ENCODE measurements around the gene TTLL6.
A peak's percentile ranks its signal among the peaks of the same experiment; 100 is the strongest.

TTLL6 gene

GRCh38 chr17:48737330-48738043 lies 79.5 kb downstream of the TTLL6 start:
- no peak for DNase-seq (ENCODE audit: low spot score)

DNA sequence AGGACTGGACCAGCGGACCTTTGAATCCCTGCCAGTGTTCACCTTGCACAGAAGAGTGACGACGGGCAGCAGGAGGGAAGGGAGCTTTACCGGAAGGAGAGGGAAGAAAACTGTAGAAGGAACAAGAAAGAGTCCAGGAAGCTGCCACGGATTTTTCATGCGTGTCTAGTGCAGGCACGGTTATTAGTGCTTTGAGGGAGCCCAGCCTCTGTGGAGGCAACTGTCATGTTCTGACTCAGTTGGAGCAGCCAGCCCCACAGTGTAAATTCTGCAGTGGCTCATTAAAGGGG lies 82.0 kb downstream of the TTLL6 start:
- no peak for DNase-seq (ENCODE audit: low spot score)

- no peak for DNase-seq (ENCODE audit: low spot score)
These were observed 82.5 kb downstream of the TTLL6 start for GRCh38 chr17:48734333-48735061.

DNA sequence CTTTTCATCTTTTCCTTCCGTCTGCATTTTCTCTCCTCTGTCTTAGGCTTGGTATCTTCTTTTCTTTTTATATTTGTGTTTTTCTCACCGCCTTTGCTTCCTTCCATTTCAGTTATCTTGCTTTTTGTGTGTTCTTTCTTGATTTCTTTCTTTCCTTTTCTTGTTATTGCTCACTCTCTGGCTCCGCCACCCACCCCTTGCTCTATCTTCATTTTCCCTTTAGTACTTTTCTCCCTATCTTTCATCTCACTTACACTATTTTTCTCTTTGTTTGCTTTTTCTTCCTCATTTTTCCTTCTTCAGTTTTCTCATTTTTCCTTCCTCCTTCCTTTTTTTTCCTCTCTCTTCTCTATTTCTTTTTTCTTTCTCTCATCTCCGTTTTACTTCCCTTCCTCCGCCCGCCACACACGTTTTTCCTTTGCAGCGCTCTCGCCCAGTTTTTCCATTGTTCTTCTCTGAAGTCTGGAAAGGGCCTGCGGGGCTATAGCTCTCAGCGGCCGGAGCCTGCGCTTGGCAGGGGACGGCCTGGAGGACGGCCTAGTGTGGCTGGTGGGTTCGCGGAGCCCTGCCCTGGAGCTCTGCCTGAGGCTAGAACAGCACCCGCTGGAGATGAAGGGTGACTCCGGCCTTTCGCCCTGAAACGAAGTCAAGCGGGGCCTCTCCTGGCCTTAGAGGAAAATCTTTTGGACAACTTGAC lies 83.2 kb downstream of the TTLL6 start:
- no peak for DNase-seq (ENCODE audit: low spot score)

GRCh38 chr17:48732688-48733629 lies 84.1 kb downstream of the TTLL6 start:
- DNase-seq (ENCODE audit: low spot score): no peak

GRCh38 chr17:48731355-48731754 lies 85.7 kb downstream of the TTLL6 start:
- DNase-seq (ENCODE audit: low spot score): no peak

GRCh38 chr17:48730240-48730550 lies 86.8 kb downstream of the TTLL6 start:
- no peak for DNase-seq (ENCODE audit: low spot score)

DNA sequence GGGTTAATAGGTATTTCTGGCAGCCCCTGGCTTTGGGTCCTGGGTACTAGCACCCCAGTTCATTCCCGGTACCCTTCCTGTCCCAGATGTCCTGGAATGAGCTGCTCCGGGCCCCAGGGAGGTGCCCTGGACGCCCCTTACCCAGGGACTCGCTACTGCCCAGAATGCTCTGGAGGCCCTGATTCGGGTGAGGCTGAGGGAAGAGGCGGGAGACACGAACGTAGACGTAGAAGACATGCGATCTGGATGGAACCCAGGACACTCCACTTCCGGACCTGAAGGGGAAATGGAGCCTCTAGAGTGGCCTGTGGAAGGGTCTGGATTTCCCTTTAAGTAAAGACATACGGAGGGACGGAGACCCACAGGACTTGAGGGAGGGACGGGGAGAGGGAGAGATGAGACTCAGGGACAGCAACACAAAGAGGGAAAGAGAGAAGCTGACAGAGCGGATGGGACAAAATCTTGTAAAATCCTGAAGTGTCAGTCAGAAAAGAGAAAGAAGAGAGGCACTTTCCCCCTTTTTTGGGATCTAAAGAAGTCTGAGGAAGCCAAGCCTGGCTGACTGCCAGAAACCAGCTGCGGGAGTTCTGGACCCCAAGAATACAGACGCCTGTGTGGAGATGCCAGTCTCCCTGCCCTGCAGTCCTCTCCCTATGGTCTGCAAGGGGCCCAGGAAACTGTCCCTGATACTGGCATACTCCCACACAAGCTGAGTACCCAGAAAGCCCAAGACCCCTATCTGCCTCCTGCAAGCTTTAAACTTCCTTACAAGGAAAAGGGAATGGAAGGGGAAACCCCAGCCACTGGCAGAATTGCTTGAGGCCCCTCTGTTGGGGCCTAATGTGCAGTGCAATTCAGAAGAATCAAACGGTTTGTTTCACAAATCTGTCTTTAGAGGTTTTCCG lies 87.4 kb downstream of the TTLL6 start:
- DNase-seq (ENCODE audit: low spot score): no peak

DNA sequence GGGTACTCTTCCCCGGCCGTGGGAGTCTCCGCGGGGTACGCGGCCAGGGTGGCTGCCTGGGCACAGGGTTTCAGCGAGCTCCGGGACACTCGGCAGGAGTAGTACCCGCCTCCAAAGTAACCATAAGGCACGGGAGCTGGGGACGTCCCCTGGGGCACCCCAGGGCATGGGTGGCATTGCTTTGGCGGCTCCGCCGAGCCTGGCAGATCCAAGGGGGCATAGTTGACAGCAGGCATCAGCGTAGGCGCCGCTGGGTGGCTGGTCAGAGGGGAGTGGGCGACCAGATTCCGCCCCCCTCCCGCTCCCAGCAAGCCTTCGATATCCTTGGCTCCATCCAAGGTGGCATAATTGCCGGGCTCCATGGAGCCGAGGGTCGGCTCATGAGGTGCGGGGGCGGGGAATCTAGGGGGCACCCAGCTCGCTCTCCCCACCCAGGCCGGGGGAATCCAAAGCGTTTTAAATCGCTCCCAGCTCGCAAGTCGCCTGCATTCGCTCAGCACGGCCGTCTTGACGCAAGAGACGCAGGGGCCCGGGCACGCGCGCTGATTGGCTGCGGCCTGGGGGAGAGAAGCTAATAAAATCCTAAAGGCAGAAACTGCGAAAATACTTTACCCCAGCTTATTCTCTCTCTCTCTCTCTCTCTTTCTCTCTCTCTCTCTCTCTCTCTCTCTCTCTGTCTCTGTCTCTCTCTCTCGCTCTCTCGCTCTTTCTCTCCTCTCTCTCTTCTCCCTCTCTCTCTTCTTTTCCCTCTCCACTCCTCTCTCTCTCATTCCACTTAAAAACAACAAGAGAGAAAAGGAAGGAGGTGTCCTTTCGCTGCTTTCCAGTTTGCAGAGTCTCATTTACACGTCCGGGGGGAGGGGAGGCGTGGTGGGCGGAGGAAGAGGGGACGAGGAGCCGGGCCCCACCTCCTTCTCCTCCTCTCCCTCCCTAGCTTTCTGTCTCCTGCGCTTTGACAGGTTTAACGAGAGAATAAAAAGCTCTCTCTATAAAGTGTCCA lies 88.5 kb downstream of the TTLL6 start, which contains the start of gene HOXB13:
HOXB13 (minus strand) TSS at position 519 of the 1,000 bp plus-strand sequence; CDS start at position 362, 157 bp downstream.
- no peak for DNase-seq (ENCODE audit: low spot score)

- no peak for DNase-seq (ENCODE audit: low spot score)
These were observed 89.4 kb downstream of the TTLL6 start for GRCh38 chr17:48727415-48728175.

- no peak for DNase-seq (ENCODE audit: low spot score)
These were observed 90.1 kb downstream of the TTLL6 start for GRCh38 chr17:48726916-48727286.

GRCh38 chr17:48726114-48726915 lies 90.7 kb downstream of the TTLL6 start:
- no peak for DNase-seq (ENCODE audit: low spot score)

- no peak for DNase-seq (ENCODE audit: low spot score)
These were observed 91.6 kb downstream of the TTLL6 start for GRCh38 chr17:48725288-48726064.

DNA sequence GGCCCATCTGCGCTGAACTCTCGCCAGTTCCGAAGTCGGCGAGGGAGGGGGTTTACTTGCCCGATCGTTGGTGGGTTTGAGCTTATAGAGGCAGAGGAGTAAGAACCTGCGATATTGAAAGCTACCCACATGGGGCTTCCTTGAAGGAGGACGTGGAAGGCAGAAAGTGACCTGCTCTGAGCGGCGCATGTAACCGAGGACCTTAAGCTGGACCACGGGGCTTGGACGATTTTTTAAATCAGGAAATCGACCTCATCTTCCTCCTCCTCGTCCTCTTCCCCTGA lies 92.1 kb downstream of the TTLL6 start:
- DNase-seq (ENCODE audit: low spot score): no peak

DNA sequence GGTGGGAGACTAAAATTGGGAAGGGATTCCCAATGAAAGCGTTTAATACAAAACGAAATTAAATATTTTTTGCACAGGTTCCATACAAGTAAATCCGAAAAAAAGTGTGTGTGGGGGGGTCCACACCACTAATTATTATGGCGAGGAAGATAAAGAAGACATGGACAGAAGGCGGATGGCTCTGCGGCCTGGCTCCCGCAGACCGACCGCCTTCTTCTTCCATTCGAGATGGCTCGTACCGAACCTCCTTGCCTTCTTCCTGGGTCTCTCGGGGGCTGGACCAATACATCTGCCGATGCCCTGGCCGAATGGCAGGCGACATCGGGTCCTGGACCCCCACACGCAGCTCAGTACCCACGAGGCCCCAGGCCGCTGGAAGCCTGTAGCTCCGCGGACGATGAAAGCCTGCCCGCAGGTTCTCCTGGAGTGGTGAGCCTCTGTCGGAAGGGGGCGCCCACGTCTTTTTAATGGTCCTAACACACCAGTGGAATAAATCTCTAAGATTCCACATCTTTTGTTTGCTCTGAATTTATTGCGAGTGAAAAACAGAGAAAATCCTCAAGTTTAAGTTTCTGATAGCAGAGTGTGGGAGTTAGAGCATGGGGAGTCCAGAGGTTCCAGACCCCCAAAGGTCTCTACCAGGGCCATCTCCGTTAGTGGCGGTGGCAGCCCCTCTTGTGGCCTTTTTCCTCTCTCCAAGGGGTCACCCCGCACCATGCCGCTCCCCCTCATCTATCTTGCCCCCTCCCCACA lies 92.6 kb downstream of the TTLL6 start:
- peak; percentile 64 for DNase-seq (ENCODE audit: low spot score)

- no peak for DNase-seq (ENCODE audit: low spot score)
These were observed 93.4 kb downstream of the TTLL6 start for GRCh38 chr17:48723423-48724250.
